Duodenal mucosa (tissue), 2 donors: ENCODE results near the gene CTRL.
A peak's percentile ranks its signal among the peaks of the same experiment; 100 is the strongest.
"Not testable (repeated sequence)": the region's sequence is repeated elsewhere in the genome, so short reads cannot be mapped to it uniquely, and the experiment has no call there.

Source experiments
- H3K27ac ChIP-seq: one replicate; pipeline ENCODE4 v1.7.0; 2013; ENCODE audit warnings: low read depth, low read length
- H3K27me3 ChIP-seq, 2 donors: one replicate each; pipeline ENCODE4 v1.7.0; 2013; ENCODE audit warnings: low read length in 2 of 2, control low read depth in 1 of 2; ENCODE audit not compliant: insufficient read depth in 2 of 2, control insufficient read depth in 1 of 2
- H3K36me3 ChIP-seq, 2 donors: one replicate each; pipeline ENCODE4 v1.7.0; 2013; ENCODE audit warnings: low read length in 2 of 2, control low read depth in 1 of 2; ENCODE audit not compliant: insufficient read depth in 2 of 2, control insufficient read depth in 1 of 2
- H3K4me1 ChIP-seq, 2 donors: one replicate each; pipeline ENCODE4 v1.7.0; 2013; ENCODE audit warnings: low read length in 2 of 2, control low read depth in 1 of 2; ENCODE audit not compliant: insufficient read depth in 2 of 2, control insufficient read depth in 1 of 2
- H3K4me3 ChIP-seq, 2 donors: one replicate each; pipeline ENCODE4 v1.7.0; 2013; ENCODE audit warnings: low read length in 2 of 2, low read depth in 1 of 2
- H3K9ac ChIP-seq, 2 donors: one replicate each; pipeline ENCODE4 v1.7.0; 2013; ENCODE audit warnings: low read length in 2 of 2, low read depth in 1 of 2
- H3K9me3 ChIP-seq, 2 donors: one replicate each; pipeline ENCODE4 v1.7.0; 2013; ENCODE audit warnings: low read length in 2 of 2, control low read depth in 1 of 2; ENCODE audit not compliant: control insufficient read depth in 1 of 2

CTRL gene

GRCh38 chr16:67941469-67942199, 10.0 kb upstream of the CTRL start:
- Histone ChIP-seq H3K27ac (no peak overlapping the region), H3K4me1 (peaks cover 8 to 28% of the 10 kb centered on the region in 2 donors), H3K9ac (no peak overlapping the region), H3K27me3 (no peaks in the 10 kb centered on the region), H3K36me3 (peaks cover 2 to 23% of the 10 kb centered on the region in 2 donors), H3K4me3 (no peak overlapping the region), H3K9me3 (no peaks in the 10 kb centered on the region)

- Histone ChIP-seq H3K27ac (no peak overlapping the region), H3K36me3 (peaks cover 0 to 13% of the 10 kb centered on the region in 2 donors), H3K4me1 (peaks cover 8 to 28% of the 10 kb centered on the region in 2 donors), H3K27me3 (no peaks in the 10 kb centered on the region), H3K4me3 (no peak overlapping the region), H3K9ac (no peak overlapping the region), H3K9me3 (no peaks in the 10 kb centered on the region)
These were observed 8.9 kb upstream of the CTRL start for GRCh38 chr16:67940446-67941089.

GRCh38 chr16:67939507-67940445, 8.1 kb upstream of the CTRL start:
- peaks cover 14 to 36% of the 10 kb centered on the region in 2 donors for H3K4me1 ChIP-seq
- no peak overlapping the region for H3K9ac ChIP-seq
- H3K4me3 ChIP-seq: no peak overlapping the region
- H3K36me3 ChIP-seq: peaks cover 3 to 11% of the 10 kb centered on the region in 2 donors
- no peaks in the 10 kb centered on the region for H3K27me3 ChIP-seq
- no peaks in the 10 kb centered on the region for H3K9me3 ChIP-seq
- H3K27ac ChIP-seq: no peak overlapping the region

GRCh38 chr16:67937713-67938112, 6.1 kb upstream of the CTRL start:
- not testable (repeated sequence) for H3K27ac ChIP-seq
- peaks cover 17 to 19% of the 10 kb centered on the region in 2 donors for H3K36me3 ChIP-seq

GRCh38 chr16:67936880-67937605, 5.4 kb upstream of the CTRL start:
- Histone ChIP-seq H3K27ac (peak overlapping the region; percentile 74), H3K27me3 (no peaks in the 10 kb centered on the region), H3K9ac (peak overlapping the region; percentile 89 to 99), H3K36me3 (peaks cover 20 to 22% of the 10 kb centered on the region in 2 donors), H3K4me1 (peaks cover 15 to 30% of the 10 kb centered on the region in 2 donors), H3K9me3 (no peaks in the 10 kb centered on the region), H3K4me3 (peak overlapping the region; percentile 91 to 98)

More at GRCh38 chr16:67937713-67938112, 6.1 kb upstream of the CTRL start:
- Histone ChIP-seq H3K4me3 (peak overlapping the region in 1 of 2 donors; percentile 98), H3K4me1 (peaks cover 15 to 30% of the 10 kb centered on the region in 2 donors)
- not testable (repeated sequence) for H3K9ac ChIP-seq, H3K27me3 ChIP-seq, H3K9me3 ChIP-seq

- peak within 1 kb of the TSS; percentile 91 to 98 for H3K4me3 ChIP-seq
- peak within 1 kb of the TSS; percentile 90 for H3K27ac ChIP-seq
- H3K36me3 ChIP-seq: peaks cover 21 to 28% of the 10 kb centered on the region in 2 donors
- peak within 1 kb of the TSS; percentile 89 to 99 for H3K9ac ChIP-seq
- no peaks in the 10 kb centered on the region for H3K27me3 ChIP-seq
- H3K9me3 ChIP-seq: no peaks in the 10 kb centered on the region
- H3K4me1 ChIP-seq: peaks cover 15 to 30% of the 10 kb centered on the region in 2 donors
These were observed 4.6 kb upstream of the CTRL start, which contains the start of gene PSMB10 for GRCh38 chr16:67936124-67936879. Gene PSMB10, minus strand, starts transcription at chr16:67936850. Its CDS starts 101 bp downstream, at chr16:67936749.

GRCh38 chr16:67935402-67936123, 3.9 kb upstream of the CTRL start:
- Histone ChIP-seq H3K4me1 (peaks cover 15 to 30% of the 10 kb centered on the region in 2 donors), H3K36me3 (peaks cover 27 to 34% of the 10 kb centered on the region in 2 donors), H3K9me3 (no peaks in the 10 kb centered on the region), H3K27ac (peak overlapping the region; percentile 90), H3K27me3 (no peaks in the 10 kb centered on the region), H3K9ac (peak overlapping the region; percentile 89 to 99), H3K4me3 (peak overlapping the region; percentile 91 to 98)

GRCh38 chr16:67935101-67935401, 3.4 kb upstream of the CTRL start:
- Histone ChIP-seq H3K9ac (peak overlapping the region; percentile 21 to 24), H3K4me3 (peak overlapping the region; percentile 91 to 98)

More at GRCh38 chr16:67935101-67935401, 3.4 kb upstream of the CTRL start:
- Histone ChIP-seq H3K27me3 (no peaks in the 10 kb centered on the region), H3K4me1 (peaks cover 15 to 25% of the 10 kb centered on the region in 2 donors), H3K27ac (no peak overlapping the region), H3K36me3 (peaks cover 30 to 39% of the 10 kb centered on the region in 2 donors), H3K9me3 (no peaks in the 10 kb centered on the region)
